GM21526 (cell line): ENCODE data around the gene RANBP3.

Experiments used
- ATAC-seq: cut with Tn5 transposase; IDR thresholded peaks from one replicate; pipeline ENCODE4 v1.9.1; 2021; ENCODE audit warnings: moderate library complexity; ENCODE audit not compliant: unreplicated experiment, low FRiP score

The RANBP3 gene

GRCh38 chr19:5953680-5954213, 24.2 kb downstream of the RANBP3 start:
- no peak for ATAC-seq

GRCh38 chr19:5953030-5953589, 24.8 kb downstream of the RANBP3 start:
- no peak for ATAC-seq

GRCh38 chr19:5952193-5953029, 25.5 kb downstream of the RANBP3 start:
- no peak for ATAC-seq

- no peak for ATAC-seq
Observed at GRCh38 chr19:5951338-5951861, 26.5 kb downstream of the RANBP3 start.

- no peak for ATAC-seq
Observed at GRCh38 chr19:5950741-5951140, 27.2 kb downstream of the RANBP3 start.

- ATAC-seq, result no peak
Observed at GRCh38 chr19:5949792-5950305, 28.1 kb downstream of the RANBP3 start.

GRCh38 chr19:5948752-5949564, 29.0 kb downstream of the RANBP3 start:
- no peak for ATAC-seq

GRCh38 chr19:5947435-5947834, 30.5 kb downstream of the RANBP3 start:
- no peak for ATAC-seq

GRCh38 chr19:5943623-5944022, 34.3 kb downstream of the RANBP3 start:
- ATAC-seq, result no peak

GRCh38 chr19:5943045-5943444, 34.9 kb downstream of the RANBP3 start:
- ATAC-seq, result no peak

- no peak for ATAC-seq
Observed at GRCh38 chr19:5941673-5942072, 36.3 kb downstream of the RANBP3 start.

- no peak for ATAC-seq
Observed at GRCh38 chr19:5940260-5941208, 37.4 kb downstream of the RANBP3 start.

GRCh38 chr19:5937550-5937949, 40.4 kb downstream of the RANBP3 start:
- ATAC-seq, result no peak

GRCh38 chr19:5936292-5936592, 41.7 kb downstream of the RANBP3 start:
- ATAC-seq, result no peak

GRCh38 chr19:5935473-5936291, 42.3 kb downstream of the RANBP3 start:
- ATAC-seq, result no peak

- ATAC-seq, result no peak
Observed at GRCh38 chr19:5934774-5935472, 43.0 kb downstream of the RANBP3 start.

- ATAC-seq, result no peak
Observed at GRCh38 chr19:5934069-5934401, 43.9 kb downstream of the RANBP3 start.

GRCh38 chr19:5933391-5934068, 44.4 kb downstream of the RANBP3 start:
- no peak for ATAC-seq
